A549 (cell line): ENCODE results near the gene PLET1. TPM values are rescaled to one million over a fixed set of nuclear protein-coding genes. Genes with fewer than 3 reads are reported as not detected.

Experiments used
- ATAC-seq, 2 experiments: fragments of 200-7000 bp in 1 of 2; fragments of >200 bp in 1 of 2; cut with Nextera tagmentation in 1 of 2; cut with Tn5 transposase in 1 of 2; 3 replicates each; pipeline versions ENCODE4 v1.8.0 to v1.9.1; 2018 to 2020; ENCODE audit warnings: mild to moderate bottlenecking in 1 of 2, moderate library complexity in 1 of 2
- CTCF ChIA-PET: fragments of 300-600 bp; sonication (Branson Sonifier 250); formaldehyde crosslinking; extraction: SDS; loops from one replicate; lab custom pipeline; 2021; ENCODE audit warnings: antibody characterized with exemption, inconsistent platforms; lab: Yijun Ruan, JAX
- POLR2A ChIA-PET: fragments of 350-600 bp; formaldehyde crosslinking; extraction: SDS; loops from one replicate; lab custom pipeline; 2021; ENCODE audit warnings: antibody characterized with exemption, inconsistent platforms; lab: Yijun Ruan, JAX
- DNase-seq, 2 experiments: peaks; one replicate each; pipeline versions ENCODE4 v3.0.0 to v3.0.0-alpha.2; 2011 to 2016; ENCODE audit warnings: low read depth in 1 of 2, low spot score in 1 of 2
- FAIRE-seq: peaks from 2 replicates; lab custom pipeline; 2011; peaks lifted over from hg19 to GRCh38; lab: Jason Lieb, UNC
- H3K27ac ChIP-seq, 2 experiments: fragments of >200 bp; sonication (Bioruptor Twin); formaldehyde crosslinking; 3 replicates each; pipeline ENCODE4 v1.5.1; 2016 to 2017
- H3K4me1 ChIP-seq: fragments of >200 bp; sonication (Bioruptor Twin); formaldehyde crosslinking; 3 replicates; pipeline ENCODE4 v1.6.1; 2016
- H3K4me2 ChIP-seq: fragments of >200 bp; sonication (Bioruptor Twin); formaldehyde crosslinking; 3 replicates; pipeline ENCODE4 v1.6.1; 2016
- H3K4me3 ChIP-seq: fragments of >200 bp; sonication (Bioruptor Twin); formaldehyde crosslinking; 3 replicates; pipeline ENCODE4 v1.5.1; 2016
- H3K9me3 ChIP-seq: fragments of >200 bp; sonication (Bioruptor Twin); formaldehyde crosslinking; 3 replicates; pipeline ENCODE4 v1.6.1; 2016
- EHMT2 ChIP-seq: fragments of 200-600 bp; sonication (generic); IDR thresholded peaks from 2 replicates; pipeline ENCODE4 v1.6.1; 2016; ENCODE audit warnings: antibody characterized with exemption, low read depth, mild to moderate bottlenecking, moderate library complexity
- EP300 ChIP-seq, 2 experiments: fragments of >200 bp; sonication (Bioruptor Twin); formaldehyde crosslinking; IDR thresholded peaks; 2 replicates in 1 of 2; 3 replicates in 1 of 2; pipeline ENCODE4 v1.6.1; 2016 to 2017
- ESRRA ChIP-seq: fragments of 150-350 bp; IDR thresholded peaks from 2 replicates; pipeline ENCODE4 v1.6.1; 2014; ENCODE audit warnings: mild to moderate bottlenecking, low read length, borderline replicate concordance
- FOSB ChIP-seq: fragments of 250-450 bp; sonication (Bioruptor Pico); IDR thresholded peaks from 2 replicates; pipeline ENCODE4 v1.5.0; 2020; ENCODE audit warnings: mild to moderate bottlenecking, moderate library complexity
- FOSL2 ChIP-seq, 2 experiments: fragments of 450-650 bp in 1 of 2; fragments of >200 bp in 1 of 2; sonication (Bioruptor Twin) in 1 of 2; formaldehyde crosslinking; IDR thresholded peaks; 2 replicates each; pipeline versions ENCODE4 v1.5.0 to v1.6.1; 2016 to 2020; ENCODE audit warnings: mild to moderate bottlenecking in 1 of 2, moderate library complexity in 1 of 2
- FOXS1 ChIP-seq: fragments of 250-450 bp; sonication (Bioruptor Pico); IDR thresholded peaks from 2 replicates; pipeline ENCODE4 v1.5.0; 2020; ENCODE audit warnings: mild to moderate bottlenecking, moderate library complexity
- GATA3 ChIP-seq: IDR thresholded peaks from 2 replicates; pipeline ENCODE4 v1.6.1; 2012; ENCODE audit warnings: borderline replicate concordance
- HOXB13 ChIP-seq: fragments of 250-450 bp; sonication (Bioruptor Pico); IDR thresholded peaks from 2 replicates; pipeline ENCODE4 v1.5.0; 2020; ENCODE audit warnings: low read depth, mild to moderate bottlenecking, moderate library complexity
- JUNB ChIP-seq: fragments of >200 bp; sonication (Bioruptor Twin); formaldehyde crosslinking; IDR thresholded peaks from 2 replicates; pipeline ENCODE4 v1.6.1; 2016
- MAFK ChIP-seq: fragments of 450-650 bp; IDR thresholded peaks from 2 replicates; pipeline ENCODE4 v1.6.1; 2014; ENCODE audit not compliant: partially characterized antibody
- MAZ ChIP-seq: fragments of 150-350 bp; IDR thresholded peaks from 2 replicates; pipeline ENCODE4 v1.6.1; 2014; ENCODE audit warnings: antibody characterized with exemption, low read depth, low read length, borderline replicate concordance
- NFE2L2 ChIP-seq: fragments of 150-350 bp; conservative IDR thresholded peaks from 2 replicates; pipeline ENCODE4 v1.6.1; 2014; ENCODE audit warnings: low read length
- NPAS2 ChIP-seq: fragments of 250-450 bp; sonication (Bioruptor Pico); IDR thresholded peaks from 2 replicates; pipeline ENCODE4 v1.8.0; 2022; ENCODE audit warnings: mild to moderate bottlenecking, moderate library complexity, borderline replicate concordance
- POLR2A ChIP-seq: IDR thresholded peaks from 2 replicates; pipeline ENCODE4 v1.6.1; 2012; ENCODE audit warnings: mild to moderate bottlenecking, low read length
- RAD21 ChIP-seq, 2 experiments: fragments of >200 bp in 1 of 2; sonication (Bioruptor Twin) in 1 of 2; formaldehyde crosslinking in 1 of 2; IDR thresholded peaks in 1 of 2; conservative IDR thresholded peaks in 1 of 2; 2 replicates in 1 of 2; 3 replicates in 1 of 2; pipeline ENCODE4 v1.6.1; 2012 to 2018; ENCODE audit warnings: inconsistent platforms in 1 of 2
- RNF2 ChIP-seq: fragments of 200-600 bp; sonication (generic); IDR thresholded peaks from 2 replicates; pipeline ENCODE4 v1.6.1; 2016; ENCODE audit warnings: low read depth, mild to moderate bottlenecking, antibody characterized with exemption, moderate library complexity, borderline replicate concordance
- SMC3 ChIP-seq: fragments of >200 bp; sonication (Bioruptor Twin); formaldehyde crosslinking; IDR thresholded peaks from 3 replicates; pipeline ENCODE4 v1.6.1; 2018; ENCODE audit warnings: inconsistent platforms
- TFCP2L1 ChIP-seq: fragments of 250-450 bp; sonication (Bioruptor Pico); IDR thresholded peaks from 2 replicates; pipeline ENCODE4 v1.5.0; 2021; ENCODE audit warnings: mild to moderate bottlenecking
- ZFP36 ChIP-seq: fragments of 450-650 bp; IDR thresholded peaks from 2 replicates; pipeline ENCODE4 v1.6.1; 2014; ENCODE audit warnings: borderline replicate concordance; ENCODE audit not compliant: partially characterized antibody
- WGBS: methylation state at CpG from one replicate; pipeline ENCODE4 v1.1.6; 2017; ENCODE audit errors: missing lambda C conversion rate; 5-methylcytosine and 5-hydroxymethylcytosine counted together
- polyA plus RNA-seq, 4 experiments: library from polyadenylated mRNA; depleted of rRNA in 3 of 4; stranded (reverse); fragments of >200 nt; fragmentation: RNase III in 1 of 4; extraction: RNeasy Plus Mini Kit Qiagen cat#74134 plus additional on column Dnase treatment in 1 of 4; gene quantifications; 2 replicates in 3 of 4; 3 replicates in 1 of 4; pipeline ENCODE4 v1.2.3, GENCODE V29; 2011 to 2017
- TF ChIP-seq, protein P1 (sequence below): fragments of >200 bp; sonication (Bioruptor Twin); formaldehyde crosslinking; IDR thresholded peaks from 3 replicates; pipeline ENCODE4 v1.6.1; 2016
- TF ChIP-seq, protein P2 (sequence below): fragments of >200 bp; sonication (Bioruptor Twin); formaldehyde crosslinking; IDR thresholded peaks from 3 replicates; pipeline ENCODE4 v1.5.1; 2016

The PLET1 gene
- polyA plus RNA-seq, 2 of the 4 experiments (the other 2 are of a cell fraction) = not detected

DNA sequence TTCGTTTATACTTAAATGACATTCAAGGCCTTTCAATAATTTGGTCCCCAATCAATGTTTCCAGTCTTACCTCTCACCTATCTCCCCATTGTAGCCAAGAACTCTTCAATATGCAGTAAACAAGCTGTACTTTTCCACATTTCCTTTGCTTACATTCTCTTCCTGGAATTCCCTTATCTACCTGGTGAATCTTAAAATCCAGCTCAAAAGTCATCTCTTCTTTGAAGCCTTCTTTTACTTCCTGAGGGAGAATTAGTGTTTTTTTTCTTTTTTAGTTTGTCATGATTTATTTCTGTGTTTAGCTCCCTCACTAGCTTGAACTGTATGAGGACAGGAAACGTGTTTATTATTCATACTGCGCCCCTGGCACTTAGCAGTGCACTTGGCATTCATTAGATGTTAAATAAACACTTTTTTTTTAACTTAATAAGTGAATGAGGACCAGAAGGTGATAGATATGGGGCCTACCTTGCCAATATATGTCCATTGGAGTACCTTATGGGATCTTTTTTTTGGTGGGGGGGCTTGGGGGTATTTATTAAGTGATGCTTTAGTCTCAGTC is 39.3 kb downstream of the PLET1 start:
- H3K4me3 ChIP-seq = no peak overlapping the region
- FAIRE-seq (no peak), ATAC-seq (no peak), DNase-seq (no peak)
- TF ChIP-seq ESRRA (no peak), FOXS1 (no peak), NFE2L2 (no peak), MAZ (no peak), HOXB13 (no peak), ZFP36 (no peak), GATA3 (no peak)
- TF ChIP-seq, protein P1, sequence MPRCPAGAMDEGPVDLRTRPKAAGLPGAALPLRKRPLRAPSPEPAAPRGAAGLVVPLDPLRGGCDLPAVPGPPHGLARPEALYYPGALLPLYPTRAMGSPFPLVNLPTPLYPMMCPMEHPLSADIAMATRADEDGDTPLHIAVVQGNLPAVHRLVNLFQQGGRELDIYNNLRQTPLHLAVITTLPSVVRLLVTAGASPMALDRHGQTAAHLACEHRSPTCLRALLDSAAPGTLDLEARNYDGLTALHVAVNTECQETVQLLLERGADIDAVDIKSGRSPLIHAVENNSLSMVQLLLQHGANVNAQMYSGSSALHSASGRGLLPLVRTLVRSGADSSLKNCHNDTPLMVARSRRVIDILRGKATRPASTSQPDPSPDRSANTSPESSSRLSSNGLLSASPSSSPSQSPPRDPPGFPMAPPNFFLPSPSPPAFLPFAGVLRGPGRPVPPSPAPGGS = no peak
- WGBS = 41% methylated on average over 3 of the region's 3 CpGs
- H3K9me3 ChIP-seq = no peaks in the 10 kb centered on the region
- no peak overlapping the region for H3K27ac ChIP-seq
- CTCF ChIA-PET = interaction anchor here (1.2 to 14.6 kb wide), 6 partner anchors 11 to 1068 kb away, joined by 4 to 247 read pairs (median 13); no protein-coding TSS in a partner anchor
- H3K4me2 ChIP-seq = no peak overlapping the region
- POLR2A ChIA-PET = no interaction called here
- H3K4me1 ChIP-seq = 0 out of 3 replicates have a peak, but pooled peaks cover 4% of the 10 kb centered on the region

DNA sequence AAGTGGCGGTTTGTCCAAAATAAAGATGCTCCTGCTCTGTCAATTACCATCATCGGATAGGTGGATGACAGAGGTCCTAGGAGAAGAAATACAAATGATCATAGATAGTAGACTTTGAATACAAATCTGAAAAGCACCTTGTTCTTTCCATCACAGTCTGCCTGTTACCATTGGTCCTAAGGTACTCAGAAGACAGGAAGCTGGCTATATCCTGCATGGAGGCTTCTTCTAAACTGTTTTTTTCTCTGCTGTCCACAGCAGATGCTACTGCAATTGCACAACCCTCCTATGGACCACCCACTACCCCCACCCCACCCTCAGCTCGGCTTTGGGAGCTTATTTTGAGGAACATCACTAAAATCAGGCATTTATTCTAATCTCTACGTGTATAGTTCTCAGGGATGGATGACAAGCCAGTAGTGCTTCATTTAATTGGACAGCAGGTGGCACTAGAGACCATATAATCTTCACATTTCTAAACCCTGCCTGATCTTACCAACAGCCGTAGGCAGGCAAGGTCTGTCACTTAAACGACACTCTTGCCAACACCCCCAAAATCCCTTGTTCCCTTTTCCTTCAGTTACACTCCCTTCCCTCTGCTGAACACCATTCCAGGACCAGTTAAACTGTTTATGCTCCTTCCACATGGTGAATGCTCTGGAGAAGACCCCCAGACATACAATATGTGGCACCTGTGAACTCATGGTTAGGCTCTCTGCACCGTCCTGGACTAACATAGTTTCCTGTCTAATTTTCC is 41.0 kb downstream of the PLET1 start:
- Histone ChIP-seq H3K4me3 (no peak overlapping the region), H3K4me2 (no peak overlapping the region), H3K27ac (no peak overlapping the region), H3K4me1 (0 out of 3 replicates have a peak, but pooled peaks cover 8% of the 10 kb centered on the region), H3K9me3 (no peaks in the 10 kb centered on the region)
- TF ChIP-seq FOSL2 (IDR thresholded peaks at IDR 0.05) (no peak), FOSL2 (CRISPR knock-in tag; IDR thresholded peaks at IDR 0.05) (no peak), JUNB (no peak), RAD21 (conservative IDR thresholded peaks at IDR 0.05 in 1 of 2, IDR thresholded peaks at IDR 0.05 in 1 of 2) (peak; percentile 85), SMC3 (peak; percentile 75)
- TF ChIP-seq, protein P2, sequence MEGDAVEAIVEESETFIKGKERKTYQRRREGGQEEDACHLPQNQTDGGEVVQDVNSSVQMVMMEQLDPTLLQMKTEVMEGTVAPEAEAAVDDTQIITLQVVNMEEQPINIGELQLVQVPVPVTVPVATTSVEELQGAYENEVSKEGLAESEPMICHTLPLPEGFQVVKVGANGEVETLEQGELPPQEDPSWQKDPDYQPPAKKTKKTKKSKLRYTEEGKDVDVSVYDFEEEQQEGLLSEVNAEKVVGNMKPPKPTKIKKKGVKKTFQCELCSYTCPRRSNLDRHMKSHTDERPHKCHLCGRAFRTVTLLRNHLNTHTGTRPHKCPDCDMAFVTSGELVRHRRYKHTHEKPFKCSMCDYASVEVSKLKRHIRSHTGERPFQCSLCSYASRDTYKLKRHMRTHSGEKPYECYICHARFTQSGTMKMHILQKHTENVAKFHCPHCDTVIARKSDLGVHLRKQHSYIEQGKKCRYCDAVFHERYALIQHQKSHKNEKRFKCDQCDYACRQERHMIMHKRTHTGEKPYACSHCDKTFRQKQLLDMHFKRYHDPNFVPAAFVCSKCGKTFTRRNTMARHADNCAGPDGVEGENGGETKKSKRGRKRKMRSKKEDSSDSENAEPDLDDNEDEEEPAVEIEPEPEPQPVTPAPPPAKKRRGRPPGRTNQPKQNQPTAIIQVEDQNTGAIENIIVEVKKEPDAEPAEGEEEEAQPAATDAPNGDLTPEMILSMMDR = peak; percentile 71
- peak; percentile 39 to 72 for DNase-seq
- ChIA-PET CTCF (interaction anchor here (0.6 to 14.6 kb wide), 29 partner anchors 8 to 1130 kb away, joined by 3 to 247 read pairs (median 4); no protein-coding TSS in a partner anchor), POLR2A (interaction anchor here (0.6 to 1.2 kb wide), 2 partner anchors 61 to 345 kb away, joined by 3 to 4 read pairs; no protein-coding TSS in a partner anchor)
- FAIRE-seq = no peak
- peak; percentile 97 to 99 for ATAC-seq
- 27% methylated on average over 7 of the region's 7 CpGs for WGBS

DNA sequence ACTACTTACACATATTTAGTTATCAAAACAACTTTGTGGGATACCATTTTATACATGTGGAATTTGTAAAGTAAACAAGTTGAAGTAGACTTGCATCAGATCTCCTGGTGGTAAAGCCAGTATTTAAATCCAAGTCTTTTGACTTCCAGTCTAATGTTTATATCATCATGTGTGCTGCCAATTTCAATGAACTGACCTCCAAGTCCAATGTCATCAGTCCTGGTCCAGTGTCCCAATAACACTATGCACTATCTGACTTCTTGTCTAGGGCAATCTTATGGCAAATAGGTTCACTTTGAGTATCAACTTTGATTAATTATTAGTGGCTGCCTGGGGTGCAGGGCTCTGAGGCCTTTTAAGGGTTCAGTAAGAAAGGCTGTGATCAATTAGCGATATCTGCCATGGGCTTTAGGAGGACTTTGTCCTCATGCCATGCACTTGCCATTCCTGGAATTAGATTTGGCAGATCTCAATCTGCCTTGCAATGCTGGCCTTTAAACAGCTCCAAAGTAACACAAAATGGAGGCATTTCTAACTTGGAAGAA is 44.0 kb downstream of the PLET1 start:
- WGBS = 88% methylated on average over 1 of the region's 1 CpG
- H3K9me3 ChIP-seq = no peaks in the 10 kb centered on the region
- ChIA-PET POLR2A (no interaction called here), CTCF (interaction anchor here (0.7 to 14.6 kb wide), 3 partner anchors 65 to 1073 kb away, joined by 3 to 247 read pairs (median 3); no protein-coding TSS in a partner anchor)
- H3K27ac ChIP-seq = no peak overlapping the region
- FAIRE-seq = no peak
- TF ChIP-seq MAFK (no peak), EHMT2 (no peak), NPAS2 (CRISPR knock-in tag) (no peak), FOSB (no peak), EP300 (IDR thresholded peaks at IDR 0.05) (no peak), RNF2 (no peak), POLR2A (no peak), TFCP2L1 (CRISPR knock-in tag) (no peak), SMC3 (no peak)
- ATAC-seq = no peak
- no peak overlapping the region for H3K4me2 ChIP-seq
- no peak for DNase-seq
- H3K4me1 ChIP-seq = 0 out of 3 replicates have a peak, but pooled peaks cover 7% of the 10 kb centered on the region
- no peak overlapping the region for H3K4me3 ChIP-seq
